ENCODE measurements around the gene TRIM10.

DNA sequence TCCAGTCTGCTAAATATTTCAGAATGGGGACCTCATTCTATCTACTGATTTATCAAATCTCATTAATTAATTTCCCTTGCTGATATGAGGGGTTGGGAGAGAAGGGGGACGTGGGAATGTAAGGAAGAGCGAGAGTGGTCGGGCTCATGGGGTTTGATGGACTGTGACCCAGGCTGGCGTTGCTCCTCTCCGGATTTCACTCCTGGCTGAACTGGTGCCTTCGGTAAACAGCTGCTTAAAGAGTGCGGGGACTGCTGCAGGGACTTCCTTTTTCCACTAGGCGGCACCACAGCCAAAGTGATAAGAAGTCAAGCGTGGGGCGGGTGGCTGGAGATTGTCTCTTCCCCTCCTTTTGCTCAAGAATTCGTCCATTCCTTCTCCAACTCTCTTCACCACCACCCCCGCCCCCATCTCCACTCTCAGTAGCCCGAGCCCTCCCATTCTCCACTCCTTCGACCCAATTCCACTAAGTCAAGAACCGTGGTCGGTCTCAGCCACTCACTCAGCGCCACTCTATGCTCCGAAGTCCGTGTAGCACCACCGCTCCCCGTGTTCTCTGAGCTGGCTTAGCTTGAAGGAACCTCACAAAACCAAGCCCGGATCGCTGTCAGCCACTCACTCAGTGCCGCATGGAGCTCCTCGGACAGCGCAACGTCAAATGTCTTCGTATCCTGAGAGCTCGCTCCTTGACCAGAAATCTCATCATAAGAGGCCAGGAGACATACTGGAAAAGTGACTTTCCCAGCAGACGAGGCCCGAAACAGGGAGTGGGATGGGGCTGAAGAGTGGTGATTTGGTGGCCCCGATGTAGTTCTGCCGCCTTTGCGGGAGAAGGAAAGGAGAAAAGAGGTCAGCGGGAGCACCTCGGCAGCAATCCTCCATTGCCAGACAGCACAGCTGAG, 57.8 kb downstream of the TRIM10 start:
- TF ChIP-seq POLR2A (IDR thresholded peaks at IDR 0.05; ENCODE audit: low read length) (no peak), GATA1 (IDR thresholded peaks at IDR 0.05; ENCODE audit: low read depth, low read length) (no peak)

Measured in erythroblast (primary cell).